Measurements from ENCODE around the gene MUC20. TPM values are rescaled to one million over a fixed set of nuclear protein-coding genes. Genes with fewer than 3 reads are reported as not detected.

The MUC20 gene
- total RNA-seq, 1 donor, result 0.36 TPM

- TF ChIP-seq CTCF (IDR thresholded peaks at IDR 0.05; ENCODE audit: extremely low read depth, low read depth, low read length), result no peak
- Histone ChIP-seq H4K20me1 (ENCODE audit: insufficient read depth, low read length) (no peaks in the 10 kb centered on the region), H3K9me3 (ENCODE audit: low read depth, low read length) (no peaks in the 10 kb centered on the region), H3K4me3 (ENCODE audit: insufficient read depth, low read length) (no peak overlapping the region), H2AFZ (ENCODE audit: low read length) (no peak overlapping the region), H3K27ac (ENCODE audit: low read depth, low read length) (no peak overlapping the region), H3K4me2 (ENCODE audit: insufficient read depth, low read length) (no peak overlapping the region), H3K4me1 (ENCODE audit: insufficient read depth, low read length) (no peaks in the 10 kb centered on the region), H3K27me3 (ENCODE audit: insufficient read depth, low read length) (peaks cover 20% of the 10 kb centered on the region), H3K79me2 (ENCODE audit: insufficient read depth, low read length) (no peaks in the 10 kb centered on the region), H3K36me3 (ENCODE audit: insufficient read depth, low read length) (no peaks in the 10 kb centered on the region)
- peak; percentile 76 for DNase-seq (ENCODE audit: insufficient read length, low spot score, missing footprints)
Measured at GRCh38 chr3:195754141-195754540, 33.4 kb downstream of the MUC20 start.

DNA sequence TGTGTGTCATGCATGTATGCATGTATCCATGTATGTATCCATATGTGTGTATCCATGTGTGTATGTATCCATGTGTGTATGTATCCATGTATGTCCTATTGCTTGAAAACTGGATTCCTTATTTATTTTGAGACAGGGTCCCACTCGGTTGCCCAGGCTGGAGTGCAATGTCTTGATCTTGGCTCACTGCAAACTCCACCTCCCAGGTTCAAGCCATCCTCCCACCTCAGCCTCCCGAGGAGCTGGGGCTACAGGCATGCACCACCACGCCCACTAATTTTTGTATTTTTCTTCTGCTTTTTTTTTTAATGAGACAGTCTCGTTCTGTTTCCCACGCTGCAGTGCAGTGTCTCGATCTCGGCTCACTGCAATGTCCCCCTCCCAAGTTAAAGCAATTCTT, 34.1 kb downstream of the MUC20 start:
- H3K79me2 ChIP-seq (ENCODE audit: insufficient read depth, low read length), result no peaks in the 10 kb centered on the region
- H3K4me1 ChIP-seq (ENCODE audit: insufficient read depth, low read length), result no peaks in the 10 kb centered on the region
- no peak overlapping the region for H2AFZ ChIP-seq (ENCODE audit: low read length)
- H4K20me1 ChIP-seq (ENCODE audit: insufficient read depth, low read length), result no peaks in the 10 kb centered on the region
- H3K27ac ChIP-seq (ENCODE audit: low read depth, low read length), result no peak overlapping the region
- H3K4me2 ChIP-seq (ENCODE audit: insufficient read depth, low read length), result no peak overlapping the region
- H3K4me3 ChIP-seq (ENCODE audit: insufficient read depth, low read length), result no peak overlapping the region
- no peaks in the 10 kb centered on the region for H3K9me3 ChIP-seq (ENCODE audit: low read depth, low read length)
- no peak for DNase-seq (ENCODE audit: insufficient read length, low spot score, missing footprints)
- H3K36me3 ChIP-seq (ENCODE audit: insufficient read depth, low read length), result no peaks in the 10 kb centered on the region
- TF ChIP-seq CTCF (IDR thresholded peaks at IDR 0.05; ENCODE audit: extremely low read depth, low read depth, low read length), result no peak
- H3K27me3 ChIP-seq (ENCODE audit: insufficient read depth, low read length), result peaks cover 22% of the 10 kb centered on the region

DNA sequence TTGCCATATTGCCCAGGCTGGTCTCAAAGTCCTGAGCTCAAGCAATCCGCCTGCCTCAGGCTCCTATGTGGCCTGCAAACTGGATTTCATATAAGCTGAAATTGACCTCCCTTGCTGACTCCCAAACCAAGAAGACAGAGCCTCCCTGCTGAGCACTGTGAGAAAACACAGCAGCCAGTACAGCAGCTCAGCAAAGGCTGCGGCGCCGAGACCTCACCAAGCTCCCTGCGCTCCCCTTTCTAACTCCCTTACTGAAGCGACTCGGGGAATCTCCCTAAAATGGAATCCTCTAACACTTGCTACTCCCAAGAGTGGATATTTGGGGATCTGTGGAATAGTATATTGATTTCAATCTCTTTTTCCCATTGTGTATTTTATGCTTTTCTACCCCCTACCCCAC, 34.6 kb downstream of the MUC20 start:
- Histone ChIP-seq H3K4me1 (ENCODE audit: insufficient read depth, low read length) (no peaks in the 10 kb centered on the region), H3K4me3 (ENCODE audit: insufficient read depth, low read length) (no peak overlapping the region), H3K36me3 (ENCODE audit: insufficient read depth, low read length) (no peaks in the 10 kb centered on the region), H2AFZ (ENCODE audit: low read length) (no peak overlapping the region), H3K79me2 (ENCODE audit: insufficient read depth, low read length) (no peaks in the 10 kb centered on the region), H4K20me1 (ENCODE audit: insufficient read depth, low read length) (no peaks in the 10 kb centered on the region), H3K9me3 (ENCODE audit: low read depth, low read length) (no peaks in the 10 kb centered on the region), H3K27ac (ENCODE audit: low read depth, low read length) (no peak overlapping the region), H3K27me3 (ENCODE audit: insufficient read depth, low read length) (peaks cover 22% of the 10 kb centered on the region), H3K4me2 (ENCODE audit: insufficient read depth, low read length) (no peak overlapping the region)
- TF ChIP-seq CTCF (IDR thresholded peaks at IDR 0.05; ENCODE audit: extremely low read depth, low read depth, low read length), result no peak
- DNase-seq (ENCODE audit: insufficient read length, low spot score, missing footprints), result no peak

DNA sequence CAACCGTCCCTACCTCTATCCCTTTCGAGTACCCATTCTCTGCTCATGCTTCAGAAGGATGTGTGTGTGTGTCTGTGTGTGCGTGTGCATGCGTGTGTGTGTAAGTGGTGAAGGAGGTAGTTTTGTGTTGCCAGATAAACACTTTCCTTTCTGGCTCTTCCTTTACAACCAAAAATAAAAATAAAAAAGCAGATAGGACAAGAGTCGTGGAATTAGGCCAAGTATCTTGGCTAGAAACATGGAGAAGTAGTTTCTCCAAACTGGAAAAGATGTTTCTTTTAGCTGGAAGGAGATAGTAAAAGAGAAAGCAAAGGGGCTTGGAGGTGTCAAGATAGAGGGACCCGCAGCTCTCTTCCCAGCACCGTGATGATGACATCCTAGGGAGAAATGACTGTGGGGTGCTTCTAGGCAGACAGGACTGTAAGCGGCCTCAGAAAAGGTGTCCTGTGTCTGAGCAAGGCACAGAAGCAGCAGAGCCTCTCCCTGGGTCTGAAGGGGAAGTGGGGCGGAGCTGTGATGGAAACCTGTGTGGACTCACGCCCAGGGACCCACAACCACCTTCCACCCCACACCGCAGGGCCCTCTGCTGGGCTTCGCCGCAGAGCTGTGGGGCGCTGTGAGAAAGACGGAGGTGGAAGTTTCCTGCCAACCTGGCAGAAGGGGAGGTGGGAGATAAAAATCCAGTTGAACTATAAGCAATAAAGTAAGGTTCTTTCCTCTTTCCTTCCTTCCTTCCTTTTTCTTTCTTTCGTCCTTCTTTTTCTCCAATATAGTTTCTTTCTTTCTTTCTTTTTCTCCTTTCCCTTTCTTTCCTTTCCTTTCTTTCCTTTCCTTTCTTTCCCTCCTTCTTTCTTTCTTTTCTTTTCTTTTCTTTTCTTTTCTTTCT, 35.3 kb downstream of the MUC20 start:
- Histone ChIP-seq H3K9me3 (ENCODE audit: low read depth, low read length) (no peaks in the 10 kb centered on the region), H3K27ac (ENCODE audit: low read depth, low read length) (no peak overlapping the region), H4K20me1 (ENCODE audit: insufficient read depth, low read length) (no peaks in the 10 kb centered on the region), H3K4me2 (ENCODE audit: insufficient read depth, low read length) (no peak overlapping the region), H3K27me3 (ENCODE audit: insufficient read depth, low read length) (peaks cover 26% of the 10 kb centered on the region), H3K4me1 (ENCODE audit: insufficient read depth, low read length) (no peaks in the 10 kb centered on the region), H2AFZ (ENCODE audit: low read length) (no peak overlapping the region), H3K4me3 (ENCODE audit: insufficient read depth, low read length) (no peak overlapping the region), H3K36me3 (ENCODE audit: insufficient read depth, low read length) (no peaks in the 10 kb centered on the region), H3K79me2 (ENCODE audit: insufficient read depth, low read length) (no peaks in the 10 kb centered on the region)
- TF ChIP-seq CTCF (IDR thresholded peaks at IDR 0.05; ENCODE audit: extremely low read depth, low read depth, low read length), result no peak
- peak; percentile 74 for DNase-seq (ENCODE audit: insufficient read length, low spot score, missing footprints)
